Measurements from ENCODE around the gene CTXND1.

DNA sequence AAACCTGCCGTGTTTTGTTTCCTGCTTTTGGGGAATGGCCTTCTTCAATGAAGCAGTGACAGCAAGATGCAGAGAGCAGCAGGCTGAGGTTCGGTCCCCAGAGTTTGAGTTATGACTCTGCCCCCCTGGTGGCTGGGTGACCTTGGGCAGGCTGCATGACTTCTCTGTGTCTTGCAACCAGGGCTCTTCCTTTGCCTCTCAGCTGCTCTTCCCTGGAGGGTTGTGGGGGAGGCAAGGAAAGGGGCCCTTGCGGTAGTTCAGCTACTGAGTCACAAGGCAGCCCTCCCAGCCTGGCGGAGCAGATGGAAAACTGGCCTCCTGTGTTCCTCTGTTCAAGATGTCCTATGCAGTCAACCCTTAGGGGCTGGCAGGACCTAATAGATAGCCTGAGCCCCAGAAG, 17.1 kb downstream of the CTXND1 start:
- TF ChIP-seq, protein P1, sequence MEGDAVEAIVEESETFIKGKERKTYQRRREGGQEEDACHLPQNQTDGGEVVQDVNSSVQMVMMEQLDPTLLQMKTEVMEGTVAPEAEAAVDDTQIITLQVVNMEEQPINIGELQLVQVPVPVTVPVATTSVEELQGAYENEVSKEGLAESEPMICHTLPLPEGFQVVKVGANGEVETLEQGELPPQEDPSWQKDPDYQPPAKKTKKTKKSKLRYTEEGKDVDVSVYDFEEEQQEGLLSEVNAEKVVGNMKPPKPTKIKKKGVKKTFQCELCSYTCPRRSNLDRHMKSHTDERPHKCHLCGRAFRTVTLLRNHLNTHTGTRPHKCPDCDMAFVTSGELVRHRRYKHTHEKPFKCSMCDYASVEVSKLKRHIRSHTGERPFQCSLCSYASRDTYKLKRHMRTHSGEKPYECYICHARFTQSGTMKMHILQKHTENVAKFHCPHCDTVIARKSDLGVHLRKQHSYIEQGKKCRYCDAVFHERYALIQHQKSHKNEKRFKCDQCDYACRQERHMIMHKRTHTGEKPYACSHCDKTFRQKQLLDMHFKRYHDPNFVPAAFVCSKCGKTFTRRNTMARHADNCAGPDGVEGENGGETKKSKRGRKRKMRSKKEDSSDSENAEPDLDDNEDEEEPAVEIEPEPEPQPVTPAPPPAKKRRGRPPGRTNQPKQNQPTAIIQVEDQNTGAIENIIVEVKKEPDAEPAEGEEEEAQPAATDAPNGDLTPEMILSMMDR (IDR thresholded peaks at IDR 0.05; ENCODE audit: low read depth, low read length): peak; percentile 77
- TF ChIP-seq EZH2phosphoT487 (IDR thresholded peaks at IDR 0.05; ENCODE audit: low read depth): no peak
